ENCODE data around the gene ERVFRD-1.

The ERVFRD-1 gene

DNA sequence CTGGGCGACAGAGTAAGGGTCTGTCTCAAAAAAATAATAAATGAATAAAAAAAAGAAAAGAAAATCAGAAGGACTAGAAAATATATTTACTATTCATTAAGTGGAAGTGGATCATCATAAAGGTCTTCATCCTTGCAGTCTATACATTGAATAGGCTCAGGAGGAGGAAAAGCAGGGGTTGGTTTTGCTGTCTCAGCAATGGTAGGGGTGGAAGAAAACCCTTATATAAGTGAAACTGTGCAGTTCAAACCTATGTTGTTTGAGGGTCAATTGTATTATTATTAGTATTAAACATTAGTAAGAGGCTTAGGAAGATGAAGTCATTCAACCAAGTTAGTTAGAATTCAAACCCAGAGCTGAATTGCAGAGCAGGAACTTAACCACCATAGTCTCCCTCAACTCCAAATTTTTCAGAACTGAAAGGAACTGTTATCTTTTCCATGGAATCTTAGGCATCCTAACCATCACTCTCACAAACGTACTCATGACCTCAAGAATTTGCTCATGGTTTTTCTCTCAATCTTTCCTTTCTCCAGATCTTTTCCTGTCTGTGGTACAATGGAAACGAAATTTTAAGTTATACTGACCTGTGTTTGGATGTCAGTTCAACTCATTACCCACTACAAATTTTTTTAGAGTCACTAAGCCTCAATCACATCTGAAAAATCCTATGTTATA, 25.6 kb downstream of the ERVFRD-1 start:
- no peak overlapping the region for H3K4me3 ChIP-seq (ENCODE audit: low read length)
- H3K4me2 ChIP-seq (ENCODE audit: low read depth, low read length), result no peak overlapping the region
- no peaks in the 10 kb centered on the region for H3K36me3 ChIP-seq (replicated peaks; ENCODE audit: insufficient read depth, low read length)
- H3K9ac ChIP-seq (ENCODE audit: low read length), result no peak overlapping the region
- no peaks in the 10 kb centered on the region for H3K27me3 ChIP-seq (replicated peaks; ENCODE audit: insufficient read depth, low read length)
- H2AFZ ChIP-seq (ENCODE audit: low read length), result no peak overlapping the region
- H3K27ac ChIP-seq (ENCODE audit: low read length), result no peak overlapping the region
- H3K9me2 ChIP-seq (replicated peaks; ENCODE audit: insufficient read depth, low read length), result no peaks in the 10 kb centered on the region
- no peaks in the 10 kb centered on the region for H4K20me1 ChIP-seq (ENCODE audit: insufficient read depth, low read length)
- no peaks in the 10 kb centered on the region for H3F3A ChIP-seq (ENCODE audit: insufficient read depth, low read length)
- DNase-seq, result no peak
- TF ChIP-seq EZH2phosphoT487 (IDR thresholded peaks at IDR 0.05; ENCODE audit: low read length) (no peak), EZH2 (optimal IDR thresholded peaks at IDR 0.05; ENCODE audit: low read depth, low read length) (no peak)
- TF ChIP-seq, protein P1, sequence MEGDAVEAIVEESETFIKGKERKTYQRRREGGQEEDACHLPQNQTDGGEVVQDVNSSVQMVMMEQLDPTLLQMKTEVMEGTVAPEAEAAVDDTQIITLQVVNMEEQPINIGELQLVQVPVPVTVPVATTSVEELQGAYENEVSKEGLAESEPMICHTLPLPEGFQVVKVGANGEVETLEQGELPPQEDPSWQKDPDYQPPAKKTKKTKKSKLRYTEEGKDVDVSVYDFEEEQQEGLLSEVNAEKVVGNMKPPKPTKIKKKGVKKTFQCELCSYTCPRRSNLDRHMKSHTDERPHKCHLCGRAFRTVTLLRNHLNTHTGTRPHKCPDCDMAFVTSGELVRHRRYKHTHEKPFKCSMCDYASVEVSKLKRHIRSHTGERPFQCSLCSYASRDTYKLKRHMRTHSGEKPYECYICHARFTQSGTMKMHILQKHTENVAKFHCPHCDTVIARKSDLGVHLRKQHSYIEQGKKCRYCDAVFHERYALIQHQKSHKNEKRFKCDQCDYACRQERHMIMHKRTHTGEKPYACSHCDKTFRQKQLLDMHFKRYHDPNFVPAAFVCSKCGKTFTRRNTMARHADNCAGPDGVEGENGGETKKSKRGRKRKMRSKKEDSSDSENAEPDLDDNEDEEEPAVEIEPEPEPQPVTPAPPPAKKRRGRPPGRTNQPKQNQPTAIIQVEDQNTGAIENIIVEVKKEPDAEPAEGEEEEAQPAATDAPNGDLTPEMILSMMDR (IDR thresholded peaks at IDR 0.05; ENCODE audit: low read length), result no peak
- no peaks in the 10 kb centered on the region for H3K79me2 ChIP-seq (ENCODE audit: low read length)
- no peaks in the 10 kb centered on the region for H3K9me3 ChIP-seq (replicated peaks; ENCODE audit: insufficient read depth, low read length)
- H3K4me1 ChIP-seq (ENCODE audit: low read length), result no peaks in the 10 kb centered on the region

DNA sequence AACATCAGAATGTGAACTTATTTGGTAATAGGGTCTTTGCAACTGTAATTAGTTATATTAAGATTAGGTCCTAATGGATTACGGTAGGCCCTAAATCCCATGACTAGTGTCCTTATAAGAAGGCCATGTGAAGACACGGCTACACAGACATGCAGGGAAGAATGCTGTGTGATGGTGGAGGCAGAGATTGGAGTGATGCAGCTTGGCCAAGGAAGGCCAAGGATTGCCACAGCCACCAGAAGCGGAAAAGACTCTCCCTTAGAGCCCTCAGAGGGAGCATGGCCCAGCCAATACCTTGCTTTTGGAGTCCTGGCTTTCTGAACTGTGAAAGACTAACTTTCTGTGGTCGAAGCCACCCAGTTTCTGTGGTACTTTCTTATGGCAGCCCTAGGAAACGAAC, 27.6 kb downstream of the ERVFRD-1 start:
- H3K36me3 ChIP-seq (replicated peaks; ENCODE audit: insufficient read depth, low read length), result no peaks in the 10 kb centered on the region
- no peak overlapping the region for H3K4me2 ChIP-seq (ENCODE audit: low read depth, low read length)
- H3K9me3 ChIP-seq (replicated peaks; ENCODE audit: insufficient read depth, low read length), result no peaks in the 10 kb centered on the region
- H2AFZ ChIP-seq (ENCODE audit: low read length), result no peak overlapping the region
- no peaks in the 10 kb centered on the region for H3K9me2 ChIP-seq (replicated peaks; ENCODE audit: insufficient read depth, low read length)
- H3K4me3 ChIP-seq (ENCODE audit: low read length), result no peak overlapping the region
- no peaks in the 10 kb centered on the region for H3K4me1 ChIP-seq (ENCODE audit: low read length)
- no peak overlapping the region for H3K9ac ChIP-seq (ENCODE audit: low read length)
- TF ChIP-seq, protein P1 (IDR thresholded peaks at IDR 0.05; ENCODE audit: low read length), result no peak
- no peak for TF ChIP-seq EZH2 (optimal IDR thresholded peaks at IDR 0.05; ENCODE audit: low read depth, low read length)
- no peak for TF ChIP-seq EZH2phosphoT487 (IDR thresholded peaks at IDR 0.05; ENCODE audit: low read length)
- H3K27me3 ChIP-seq (replicated peaks; ENCODE audit: insufficient read depth, low read length), result no peaks in the 10 kb centered on the region
- no peak for DNase-seq
- H4K20me1 ChIP-seq (ENCODE audit: insufficient read depth, low read length), result no peaks in the 10 kb centered on the region
- H3K27ac ChIP-seq (ENCODE audit: low read length), result no peak overlapping the region
- no peaks in the 10 kb centered on the region for H3K79me2 ChIP-seq (ENCODE audit: low read length)
- no peaks in the 10 kb centered on the region for H3F3A ChIP-seq (ENCODE audit: insufficient read depth, low read length)

DNA sequence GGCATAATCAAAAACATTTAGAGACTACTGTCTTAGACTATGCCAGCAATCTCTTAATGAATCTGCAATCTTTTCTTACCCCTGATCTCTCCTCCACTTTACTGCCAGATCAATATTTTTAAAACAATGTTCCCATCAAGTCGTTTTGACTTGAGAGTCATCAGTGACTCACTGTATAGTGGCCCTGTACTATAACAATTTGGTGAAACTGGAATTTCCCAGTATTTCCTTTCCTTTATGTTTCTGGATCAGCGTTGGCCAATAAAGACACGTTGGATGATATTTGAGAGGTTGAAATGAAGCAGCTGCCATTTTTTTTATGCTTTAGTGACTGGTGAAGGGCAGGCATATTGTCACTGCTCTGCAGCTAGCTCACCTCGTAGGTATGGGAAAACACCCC, 28.0 kb downstream of the ERVFRD-1 start:
- TF ChIP-seq EZH2 (optimal IDR thresholded peaks at IDR 0.05; ENCODE audit: low read depth, low read length) (no peak), EZH2phosphoT487 (IDR thresholded peaks at IDR 0.05; ENCODE audit: low read length) (no peak)
- TF ChIP-seq, protein P1 (IDR thresholded peaks at IDR 0.05; ENCODE audit: low read length), result no peak
- Histone ChIP-seq H3K27ac (ENCODE audit: low read length) (no peak overlapping the region), H3K9ac (ENCODE audit: low read length) (no peak overlapping the region), H3K79me2 (ENCODE audit: low read length) (no peaks in the 10 kb centered on the region), H3K4me3 (ENCODE audit: low read length) (no peak overlapping the region), H3F3A (ENCODE audit: insufficient read depth, low read length) (no peaks in the 10 kb centered on the region), H3K36me3 (replicated peaks; ENCODE audit: insufficient read depth, low read length) (no peaks in the 10 kb centered on the region), H3K27me3 (replicated peaks; ENCODE audit: insufficient read depth, low read length) (no peaks in the 10 kb centered on the region), H3K4me2 (ENCODE audit: low read depth, low read length) (no peak overlapping the region), H3K9me3 (replicated peaks; ENCODE audit: insufficient read depth, low read length) (no peaks in the 10 kb centered on the region), H3K9me2 (replicated peaks; ENCODE audit: insufficient read depth, low read length) (no peaks in the 10 kb centered on the region), H3K4me1 (ENCODE audit: low read length) (no peaks in the 10 kb centered on the region), H4K20me1 (ENCODE audit: insufficient read depth, low read length) (no peaks in the 10 kb centered on the region), H2AFZ (ENCODE audit: low read length) (no peak overlapping the region)
- DNase-seq, result no peak

Measured in MM.1S (cell line).